HCT116 (cell line): ENCODE measurements around the gene CHKA. TPM values are rescaled to one million over a fixed set of nuclear protein-coding genes. Genes with fewer than 3 reads are reported as not detected.

ENCODE experiments used
- ATAC-seq: fragments of 200-7000 bp; cut with Tn5 transposase; 2 replicates; pipeline ENCODE4 v1.9.1; 2020; ENCODE audit warnings: mild to moderate bottlenecking, moderate library complexity
- BruUV-seq: library from RNA; stranded (reverse); fragments of 400-500 nt; replicated peaks from 2 replicates; lab custom pipeline; 2021; lab: Mats Ljungman, UMichigan
- CTCF ChIA-PET: fragments of 300-600 bp; sonication (Branson Sonifier 250); formaldehyde crosslinking; loops from one replicate; lab custom pipeline; 2021; ENCODE audit warnings: antibody characterized with exemption; lab: Charles Lee
- POLR2A ChIA-PET: fragments of 300-600, 350-600 bp; sonication (Branson Sonifier 250); formaldehyde crosslinking; loops from one replicate; lab custom pipeline; 2021; ENCODE audit warnings: antibody characterized with exemption; lab: Charles Lee
- RAD21 ChIA-PET, 2 experiments: fragments of 300-600 bp; sonication (Branson Sonifier 250); formaldehyde crosslinking; loops; one replicate each; lab custom pipeline; 2023; ENCODE audit warnings: low total read pairs in 2 of 2; ENCODE audit not compliant: uncharacterized antibody in 2 of 2, unreplicated experiment in 2 of 2, low non-redundant PET in 1 of 2; lab: Charles Lee
- DNase-seq: peaks from one replicate; pipeline ENCODE4 v3.0.0-alpha.2; 2010; ENCODE audit warnings: low read depth, low spot score
- H2AFZ ChIP-seq: fragments of 200-600 bp; shearing (Covaris generic), sonication (generic); 2 replicates; pipeline ENCODE4 v1.6.1; 2017; ENCODE audit warnings: low read depth, mixed run types, mixed read lengths, antibody characterized with exemption, low read length; ENCODE audit not compliant: poor library complexity, severe bottlenecking
- H3K27ac ChIP-seq: 2 replicates; pipeline ENCODE4 v1.5.1; 2012; ENCODE audit warnings: low read depth, low read length
- H3K27me3 ChIP-seq: fragments of 200-600 bp; sonication (generic); 2 replicates; pipeline ENCODE4 v1.6.1; 2016; ENCODE audit warnings: mixed run types, low read length, mixed read lengths; ENCODE audit not compliant: insufficient read depth
- H3K36me3 ChIP-seq, 2 experiments: fragments of 200-500 bp in 1 of 2; fragments of 200-600 bp in 1 of 2; sonication (Bioruptor generic) in 1 of 2; sonication (generic) in 1 of 2; 2 replicates each; pipeline versions ENCODE4 v1.5.1 to v1.6.1; 2014 to 2016; ENCODE audit warnings: low read length in 2 of 2, inconsistent platforms in 1 of 2, mixed read lengths in 1 of 2, mixed run types in 1 of 2; ENCODE audit not compliant: insufficient read depth in 2 of 2, control insufficient read depth in 1 of 2
- H3K4me1 ChIP-seq, 2 experiments: fragments of 200-600 bp in 1 of 2; sonication (generic) in 1 of 2; 2 replicates each; pipeline versions ENCODE4 v1.5.1 to v1.6.1; 2012 to 2017; ENCODE audit warnings: low read length in 2 of 2, inconsistent platforms in 1 of 2, mild to moderate bottlenecking in 1 of 2, mixed read lengths in 1 of 2, mixed run types in 1 of 2, moderate library complexity in 1 of 2; ENCODE audit not compliant: insufficient read depth in 2 of 2, control insufficient read depth in 1 of 2
- H3K4me2 ChIP-seq: fragments of 200-600 bp; sonication (generic); 2 replicates; pipeline ENCODE4 v1.6.1; 2017; ENCODE audit warnings: mixed run types, low read length, mixed read lengths
- H3K4me3 ChIP-seq, 2 experiments: fragments of 200-600 bp in 1 of 2; sonication (generic) in 1 of 2; replicated peaks in 1 of 2; 2 replicates each; pipeline ENCODE4 v1.5.1; 2011 to 2016; ENCODE audit warnings: low read length in 2 of 2, control low read depth in 1 of 2, low read depth in 1 of 2, mild to moderate bottlenecking in 1 of 2, mixed read lengths in 1 of 2, mixed run types in 1 of 2
- H3K79me2 ChIP-seq: fragments of 200-600 bp; sonication (generic); 2 replicates; pipeline ENCODE4 v1.6.1; 2017; ENCODE audit warnings: mild to moderate bottlenecking, mixed run types, low read length, moderate library complexity, mixed read lengths; ENCODE audit not compliant: insufficient read depth
- H3K9ac ChIP-seq: fragments of 200-600 bp; sonication (generic); 2 replicates; pipeline ENCODE4 v1.6.1; 2016; ENCODE audit warnings: low read length, mixed read lengths
- H3K9me2 ChIP-seq: fragments of 200-600 bp; sonication (generic), shearing (Covaris generic); 2 replicates; pipeline ENCODE4 v1.6.1; 2017; ENCODE audit warnings: mixed run types, mild to moderate bottlenecking, moderate library complexity; ENCODE audit not compliant: insufficient read depth
- H3K9me3 ChIP-seq, 2 experiments: fragments of 200-500 bp in 1 of 2; fragments of 200-600 bp in 1 of 2; sonication (Bioruptor generic) in 1 of 2; sonication (generic) in 1 of 2; 2 replicates each; pipeline ENCODE4 v1.6.1; 2014 to 2017; ENCODE audit warnings: low read length in 2 of 2, mixed read lengths in 2 of 2, inconsistent platforms in 1 of 2, low read depth in 1 of 2, mild to moderate bottlenecking in 1 of 2, mixed run types in 1 of 2, moderate library complexity in 1 of 2; ENCODE audit not compliant: control insufficient read depth in 1 of 2, insufficient read depth in 1 of 2
- H4K20me1 ChIP-seq: fragments of 200-600 bp; sonication (generic), shearing (Covaris generic); 2 replicates; pipeline ENCODE4 v1.6.1; 2017; ENCODE audit warnings: mixed run types, mild to moderate bottlenecking, moderate library complexity; ENCODE audit not compliant: insufficient read depth
- ATF3 ChIP-seq: IDR thresholded peaks from 2 replicates; pipeline ENCODE4 v1.6.1; 2012
- CBX3 ChIP-seq: IDR thresholded peaks from 2 replicates; pipeline ENCODE4 v1.6.1; 2012; ENCODE audit warnings: low read depth
- EZH2 ChIP-seq: fragments of 200-600 bp; sonication (generic); IDR thresholded peaks from 2 replicates; pipeline ENCODE4 v1.6.1; 2017; ENCODE audit warnings: antibody characterized with exemption, mixed run types
- EZH2phosphoT487 ChIP-seq: fragments of 200-600 bp; IDR thresholded peaks from 2 replicates; pipeline ENCODE4 v1.6.1; 2018; ENCODE audit warnings: antibody characterized with exemption, borderline replicate concordance
- FOSL1 ChIP-seq: IDR thresholded peaks from 2 replicates; pipeline ENCODE4 v1.6.1; 2012; ENCODE audit warnings: low read depth
- JUND ChIP-seq: IDR thresholded peaks from 2 replicates; pipeline ENCODE4 v1.6.1; 2012
- POLR2A ChIP-seq: IDR thresholded peaks from 2 replicates; pipeline ENCODE4 v1.7.0; 2011; ENCODE audit warnings: borderline replicate concordance; ENCODE audit not compliant: insufficient read depth, insufficient read length; ENCODE audit errors: extremely low read depth
- POLR2AphosphoS5 ChIP-seq: IDR thresholded peaks from 2 replicates; pipeline ENCODE4 v1.6.1; 2011; ENCODE audit warnings: mild to moderate bottlenecking, low read depth, low read length, moderate library complexity
- RAD21 ChIP-seq: IDR thresholded peaks from 2 replicates; pipeline ENCODE4 v1.6.1; 2012; ENCODE audit warnings: low read depth, mild to moderate bottlenecking
- REST ChIP-seq: IDR thresholded peaks from 2 replicates; pipeline ENCODE4 v1.6.1; 2012; ENCODE audit warnings: low read depth
- SIN3A ChIP-seq: IDR thresholded peaks from 2 replicates; pipeline ENCODE4 v1.6.1; 2012; ENCODE audit warnings: low read depth
- SP1 ChIP-seq: IDR thresholded peaks from 2 replicates; pipeline ENCODE4 v1.6.1; 2012; ENCODE audit warnings: low read depth
- SRF ChIP-seq: IDR thresholded peaks from 2 replicates; pipeline ENCODE4 v1.6.1; 2012; ENCODE audit warnings: low read depth
- TCF7L2 ChIP-seq: IDR thresholded peaks from 2 replicates; pipeline ENCODE4 v1.7.0; 2011; ENCODE audit warnings: borderline replicate concordance, inconsistent platforms; ENCODE audit not compliant: insufficient read depth, insufficient read length; ENCODE audit errors: extremely low read depth
- YY1 ChIP-seq: IDR thresholded peaks from 2 replicates; pipeline ENCODE4 v1.6.1; 2011; ENCODE audit warnings: low read length, low read depth, moderate library complexity, mild to moderate bottlenecking; ENCODE audit not compliant: insufficient replicate concordance; ENCODE audit errors: extremely low read depth
- intact Hi-C: fragments of 100-400 bp; cut with micrococcal nuclease; formaldehyde crosslinking; loops from 2 replicates; pipeline ENCODE4 v1.10.0; 2022
- total RNA-seq: library from RNA; stranded (reverse); gene quantifications from one replicate; pipeline ENCODE4 v1.2.1, GENCODE V29; 2021; ENCODE audit not compliant: unreplicated experiment

The CHKA gene
- total RNA-seq, 1 experiment from 2014 or later = 33.1 TPM

- H3K4me3 ChIP-seq = peak overlapping the region; percentile 11 to 51; a peak in 3 of 4 replicates
- H2AFZ ChIP-seq = no peak overlapping the region
- CTCF ChIA-PET = no interaction called here
- H4K20me1 ChIP-seq = no peaks in the 10 kb centered on the region
- H3K9me3 ChIP-seq = no peaks in the 10 kb centered on the region
- peak overlapping the region; percentile 97 for H3K4me2 ChIP-seq
- H3K27me3 ChIP-seq = no peaks in the 10 kb centered on the region
- POLR2A ChIA-PET = no interaction called here
- BruUV-seq = no TSS peak
- H3K9ac ChIP-seq = peak overlapping the region; percentile 86
- intact Hi-C loops = loop anchor here (5.0 kb wide), 1 partner anchor 194 kb away; no protein-coding TSS in a partner anchor
- peaks cover 88 to 99% of the 10 kb centered on the region in 2 experiments for H3K4me1 ChIP-seq
- peak; percentile 51 for ATAC-seq
- DNase-seq = peak; percentile 80
- H3K79me2 ChIP-seq = peaks cover 20% of the 10 kb centered on the region; the same call in 1 of the 2 replicates
- RAD21 ChIA-PET = interaction anchor here in 1 of 2 experiments (0.6 kb wide), 1 partner anchor 40 kb away, joined by 3 read pairs; no protein-coding TSS in a partner anchor
- no peaks in the 10 kb centered on the region for H3K9me2 ChIP-seq
- H3K27ac ChIP-seq = peak overlapping the region; percentile 96
- H3K36me3 ChIP-seq = no peaks in the 10 kb centered on the region
- TF ChIP-seq POLR2AphosphoS5 (peak; percentile 47; the same call in 1 of the 2 replicates), YY1 (peak; percentile 47), SRF (no peak)
Measured at GRCh38 chr11:68012843-68013610, 108.2 kb downstream of the CHKA start.

- no TSS peak for BruUV-seq
- Histone ChIP-seq H3K9ac (peak overlapping the region; percentile 86), H3K9me2 (no peaks in the 10 kb centered on the region), H3K27ac (peak overlapping the region; percentile 96), H4K20me1 (no peaks in the 10 kb centered on the region), H3K27me3 (no peaks in the 10 kb centered on the region), H3K4me1 (peaks cover 85 to 95% of the 10 kb centered on the region in 2 experiments), H3K79me2 (peaks cover 20% of the 10 kb centered on the region; the same call in 1 of the 2 replicates), H3K4me3 (peak overlapping the region in 1 of 2 experiments; percentile 51; a peak in 1 of 4 replicates), H3K9me3 (no peaks in the 10 kb centered on the region), H2AFZ (no peak overlapping the region), H3K36me3 (no peaks in the 10 kb centered on the region), H3K4me2 (peak overlapping the region; percentile 97)
- DNase-seq (no peak), ATAC-seq (no peak)
- intact Hi-C loops = loop anchor here (5.0 kb wide), 1 partner anchor 195 kb away; no protein-coding TSS in a partner anchor
- RAD21 ChIA-PET = interaction anchor here in 1 of 2 experiments (0.6 kb wide), 1 partner anchor 41 kb away, joined by 3 read pairs; no protein-coding TSS in a partner anchor
- POLR2A ChIA-PET = no interaction called here
- CTCF ChIA-PET = no interaction called here
- no peak for TF ChIP-seq CBX3
- no peak for TF ChIP-seq REST
- no peak for TF ChIP-seq JUND
- no peak for TF ChIP-seq TCF7L2
- TF ChIP-seq EZH2 = no peak
- TF ChIP-seq SP1 = no peak
- TF ChIP-seq EZH2phosphoT487 = no peak
- no peak for TF ChIP-seq RAD21
- TF ChIP-seq FOSL1 = no peak
- TF ChIP-seq ATF3 = no peak
- TF ChIP-seq POLR2A = no peak
- TF ChIP-seq SRF = no peak
- TF ChIP-seq SIN3A = no peak
Measured at GRCh38 chr11:68012044-68012842, 108.9 kb downstream of the CHKA start.
